Measurements from ENCODE around the gene STAU1.

The STAU1 gene

GRCh38 chr20:49233226-49233625 is 45.1 kb upstream of the STAU1 start:
- TF ChIP-seq REST (IDR thresholded peaks at IDR 0.05; ENCODE audit: low read depth) (no peak), TAF1 (IDR thresholded peaks at IDR 0.05; ENCODE audit: low read depth) (no peak), NFIC (IDR thresholded peaks at IDR 0.05) (no peak), CREB1 (IDR thresholded peaks at IDR 0.05; ENCODE audit: low read depth) (no peak), ZBTB7A (IDR thresholded peaks at IDR 0.05; ENCODE audit: low read depth) (no peak), CEBPB (IDR thresholded peaks at IDR 0.05) (no peak), RAD21 (IDR thresholded peaks at IDR 0.05; ENCODE audit: low read depth) (no peak), TEAD4 (IDR thresholded peaks at IDR 0.05) (no peak), EP300 (IDR thresholded peaks at IDR 0.05; ENCODE audit: borderline replicate concordance) (no peak)

- TF ChIP-seq MAX (IDR thresholded peaks at IDR 0.05) (no peak), USF1 (IDR thresholded peaks at IDR 0.05) (no peak), FOXM1 (IDR thresholded peaks at IDR 0.05; ENCODE audit: borderline replicate concordance, low read depth) (no peak), TCF12 (IDR thresholded peaks at IDR 0.05; ENCODE audit: low read depth) (no peak), NFIC (IDR thresholded peaks at IDR 0.05) (no peak), TEAD4 (IDR thresholded peaks at IDR 0.05) (no peak), CEBPB (IDR thresholded peaks at IDR 0.05) (no peak), RAD21 (IDR thresholded peaks at IDR 0.05; ENCODE audit: low read depth) (no peak)
Observed at GRCh38 chr20:49231471-49231870, 43.3 kb upstream of the STAU1 start.

- TF ChIP-seq EGR1 (IDR thresholded peaks at IDR 0.05) = no peak
- no peak for TF ChIP-seq NFIC (IDR thresholded peaks at IDR 0.05)
- no peak for TF ChIP-seq USF1 (IDR thresholded peaks at IDR 0.05)
- no peak for TF ChIP-seq EP300 (IDR thresholded peaks at IDR 0.05; ENCODE audit: borderline replicate concordance)
- TF ChIP-seq MAX (IDR thresholded peaks at IDR 0.05) = no peak
- no peak for TF ChIP-seq CREB1 (IDR thresholded peaks at IDR 0.05; ENCODE audit: low read depth)
- TF ChIP-seq TAF1 (IDR thresholded peaks at IDR 0.05; ENCODE audit: low read depth) = no peak
- TF ChIP-seq CEBPB (IDR thresholded peaks at IDR 0.05) = no peak
- TF ChIP-seq YY1 (IDR thresholded peaks at IDR 0.05; ENCODE audit: low read depth) = no peak
- no peak for TF ChIP-seq RAD21 (IDR thresholded peaks at IDR 0.05; ENCODE audit: low read depth)
Observed at GRCh38 chr20:49230561-49231133, 42.5 kb upstream of the STAU1 start.

GRCh38 chr20:49230021-49230420 is 41.9 kb upstream of the STAU1 start:
- TF ChIP-seq EP300 (IDR thresholded peaks at IDR 0.05; ENCODE audit: borderline replicate concordance) = no peak
- no peak for TF ChIP-seq FOXM1 (IDR thresholded peaks at IDR 0.05; ENCODE audit: borderline replicate concordance, low read depth)
- TF ChIP-seq YY1 (IDR thresholded peaks at IDR 0.05; ENCODE audit: low read depth) = no peak
- TF ChIP-seq CREB1 (IDR thresholded peaks at IDR 0.05; ENCODE audit: low read depth) = no peak
- TF ChIP-seq NFIC (IDR thresholded peaks at IDR 0.05) = no peak
- no peak for TF ChIP-seq ZBTB7A (IDR thresholded peaks at IDR 0.05; ENCODE audit: low read depth)
- TF ChIP-seq RAD21 (IDR thresholded peaks at IDR 0.05; ENCODE audit: low read depth) = no peak
- TF ChIP-seq CEBPB (IDR thresholded peaks at IDR 0.05) = no peak

GRCh38 chr20:49229381-49229780 is 41.2 kb upstream of the STAU1 start:
- TF ChIP-seq FOXM1 (IDR thresholded peaks at IDR 0.05; ENCODE audit: borderline replicate concordance, low read depth) (no peak), TAF1 (IDR thresholded peaks at IDR 0.05; ENCODE audit: low read depth) (no peak), YY1 (IDR thresholded peaks at IDR 0.05; ENCODE audit: low read depth) (no peak), CREB1 (IDR thresholded peaks at IDR 0.05; ENCODE audit: low read depth) (no peak), EGR1 (IDR thresholded peaks at IDR 0.05) (no peak), EP300 (IDR thresholded peaks at IDR 0.05; ENCODE audit: borderline replicate concordance) (no peak), MAX (IDR thresholded peaks at IDR 0.05) (no peak), RAD21 (IDR thresholded peaks at IDR 0.05; ENCODE audit: low read depth) (no peak), NFIC (IDR thresholded peaks at IDR 0.05) (no peak), ZBTB7A (IDR thresholded peaks at IDR 0.05; ENCODE audit: low read depth) (no peak), REST (IDR thresholded peaks at IDR 0.05; ENCODE audit: low read depth) (no peak), TCF12 (IDR thresholded peaks at IDR 0.05; ENCODE audit: low read depth) (no peak), USF1 (IDR thresholded peaks at IDR 0.05) (no peak)
